ENCODE results near the gene TNFRSF25. TPM values are rescaled to one million over a fixed set of nuclear protein-coding genes. Genes with fewer than 3 reads are reported as not detected.

TNFRSF25 gene
- total RNA-seq, 4 donors from 2014 or later: 4.2 to 11.2 (median 8.8) TPM

- no peak overlapping the region for H3K27ac ChIP-seq
- TF ChIP-seq POLR2A (IDR thresholded peaks at IDR 0.05) (no peak), POLR2AphosphoS5 (IDR thresholded peaks at IDR 0.05) (no peak), EP300 (IDR thresholded peaks at IDR 0.05) (no peak), CTCF (IDR thresholded peaks at IDR 0.05) (no peak)
- H3K27me3 ChIP-seq: peaks cover 98% of the 10 kb centered on the region
- ATAC-seq: no peak
- peaks cover 0 to 26% (median 20%) of the 10 kb centered on the region in 3 donors for H3K4me1 ChIP-seq
- WGBS, 2 donors (ENCODE audit: low coverage in 1 of 2): 93 to 100% methylated on average over 2 to 3 of the region's 8 CpGs
- no peaks in the 10 kb centered on the region for H3K36me3 ChIP-seq
- no peaks in the 10 kb centered on the region for H3K9me3 ChIP-seq
- H3K4me3 ChIP-seq: no peak overlapping the region
Measured at GRCh38 chr1:6416295-6416656, 49.7 kb downstream of the TNFRSF25 start.

DNA sequence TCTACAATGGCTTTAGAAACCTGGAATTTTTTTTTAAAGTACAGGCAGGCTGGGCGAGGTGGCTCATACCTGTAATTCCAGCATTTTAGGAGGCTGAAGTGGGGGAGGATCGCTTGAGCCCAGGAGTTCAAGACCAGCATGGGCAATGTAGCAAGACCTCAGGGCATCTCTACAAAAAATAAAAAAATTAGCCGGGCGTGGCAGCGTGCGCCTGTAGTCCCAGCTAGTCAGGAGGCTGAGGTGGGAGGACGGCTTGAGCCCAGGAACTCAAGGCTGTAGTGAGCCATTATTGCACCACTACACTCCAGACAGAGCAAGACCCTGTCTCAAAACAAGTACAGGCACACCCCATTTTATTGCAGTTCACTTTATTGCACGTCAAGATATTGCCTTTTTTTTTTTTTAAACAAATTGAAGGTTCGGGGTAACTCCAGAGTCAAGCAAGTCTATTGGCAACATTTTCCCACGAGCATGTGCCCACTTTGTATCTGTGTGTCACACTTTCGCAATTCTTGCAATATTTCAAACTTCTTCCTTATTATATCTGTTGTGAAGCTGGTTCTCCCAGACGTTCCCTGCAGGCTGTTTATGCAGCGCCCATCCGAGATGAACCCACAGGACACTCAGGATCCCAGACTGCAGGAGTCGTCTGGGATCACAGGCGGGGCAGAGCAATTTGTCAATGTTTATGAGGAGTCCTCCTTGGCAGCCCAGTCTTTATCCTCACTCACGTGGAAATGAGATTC is 50.9 kb downstream of the TNFRSF25 start:
- TF ChIP-seq POLR2AphosphoS5 (IDR thresholded peaks at IDR 0.05) (no peak), CTCF (IDR thresholded peaks at IDR 0.05) (no peak), POLR2A (IDR thresholded peaks at IDR 0.05) (no peak), EP300 (IDR thresholded peaks at IDR 0.05) (no peak)
- no peak for ATAC-seq
- H3K36me3 ChIP-seq: no peaks in the 10 kb centered on the region
- H3K27ac ChIP-seq: no peak overlapping the region
- no peaks in the 10 kb centered on the region for H3K9me3 ChIP-seq
- peaks cover 96% of the 10 kb centered on the region for H3K27me3 ChIP-seq
- WGBS, 2 donors (ENCODE audit: low coverage in 1 of 2): 59 to 80% methylated on average over 9 of the region's 17 CpGs
- H3K4me3 ChIP-seq: no peak overlapping the region
- H3K4me1 ChIP-seq: peaks cover 0 to 16% (median 12%) of the 10 kb centered on the region in 3 donors

- TF ChIP-seq EP300 (IDR thresholded peaks at IDR 0.05) (no peak), POLR2A (IDR thresholded peaks at IDR 0.05) (no peak), CTCF (IDR thresholded peaks at IDR 0.05) (peak in 1 of 4 experiments; percentile 10), POLR2AphosphoS5 (IDR thresholded peaks at IDR 0.05) (no peak)
- no peaks in the 10 kb centered on the region for H3K9me3 ChIP-seq
- ATAC-seq: no peak
- no peak overlapping the region for H3K27ac ChIP-seq
- WGBS, 2 donors (ENCODE audit: low coverage in 1 of 2): 0 to 18% methylated on average over 1 to 6 of the region's 15 CpGs
- peaks cover 95% of the 10 kb centered on the region for H3K27me3 ChIP-seq
- H3K36me3 ChIP-seq: no peaks in the 10 kb centered on the region
- no peak overlapping the region for H3K4me3 ChIP-seq
- H3K4me1 ChIP-seq: peaks cover 0 to 10% (median 6%) of the 10 kb centered on the region in 3 donors
Measured at GRCh38 chr1:6414443-6414844, 51.5 kb downstream of the TNFRSF25 start.

DNA sequence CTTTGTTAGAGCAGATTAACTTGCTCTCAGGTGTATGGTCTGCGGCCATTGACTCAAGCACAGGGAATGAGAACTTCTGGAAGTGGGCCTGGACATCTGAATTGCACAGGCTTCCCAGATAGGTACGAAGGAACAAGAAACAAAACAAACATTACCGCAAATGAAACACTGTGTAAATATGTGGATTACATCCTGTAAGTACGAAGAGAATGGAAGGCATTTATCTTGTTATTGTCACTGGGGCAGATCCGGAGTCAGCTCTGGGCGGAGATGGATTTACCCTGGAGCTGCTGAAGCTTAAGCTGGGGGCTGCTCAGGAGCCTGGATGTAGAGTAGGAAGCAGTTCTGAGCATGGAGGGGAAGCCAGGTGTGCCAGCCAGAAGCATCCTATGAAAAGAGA is 53.1 kb downstream of the TNFRSF25 start:
- no peak for ATAC-seq
- Histone ChIP-seq H3K27me3 (peaks cover 88% of the 10 kb centered on the region), H3K4me1 (no peaks in the 10 kb centered on the region), H3K4me3 (no peak overlapping the region), H3K9me3 (no peaks in the 10 kb centered on the region), H3K27ac (no peak overlapping the region), H3K36me3 (no peaks in the 10 kb centered on the region)
- no peak for TF ChIP-seq EP300 (IDR thresholded peaks at IDR 0.05)
- TF ChIP-seq POLR2AphosphoS5 (IDR thresholded peaks at IDR 0.05): no peak
- TF ChIP-seq CTCF (IDR thresholded peaks at IDR 0.05): no peak
- TF ChIP-seq POLR2A (IDR thresholded peaks at IDR 0.05): no peak
- 27 to 59% methylated on average over 2 to 5 of the region's 6 CpGs for WGBS, 2 donors (ENCODE audit: low coverage in 1 of 2)

Small RNAs within 50 kb of the gene (small RNA-seq; reads per million reads assigned to genes)
- 0 reads per million in 4 donors for gene MIR4252

Other genes starting within 250 kb of the TNFRSF25 start
- gene ICMT, start 230.2 kb downstream of the TNFRSF25 start, total RNA-seq: 10 to 100 TPM; 53.4 to 91.3 (median 85.0) TPM
- gene HES3, start 222.0 kb downstream of the TNFRSF25 start, total RNA-seq: not detected
- gene GPR153, start 205.1 kb downstream of the TNFRSF25 start, total RNA-seq: 1 to 10 TPM; 2.6 to 8.9 (median 6.2) TPM
- gene ACOT7, start 72.4 kb downstream of the TNFRSF25 start, total RNA-seq: 10 to 100 TPM; 22.3 to 32.5 (median 25.0) TPM
- 1 to 10 TPM in 1 of 4 donors, not detected in 3; 7.3 TPM for gene HES2, start 46.3 kb downstream of the TNFRSF25 start, total RNA-seq
- under 1 TPM in 3 of 4 donors, not detected in 1; 0.47 to 0.92 (median 0.81) TPM for gene ESPN, start 41.4 kb downstream of the TNFRSF25 start, total RNA-seq
- 10 to 100 TPM in 3 of 4 donors, 1 to 10 TPM in 1; 8.6 to 14.0 (median 11.4) TPM for gene PLEKHG5, start 25.5 kb upstream of the TNFRSF25 start, total RNA-seq
- gene NOL9, start 88.3 kb upstream of the TNFRSF25 start, total RNA-seq: 10 to 100 TPM; 21.2 to 32.2 (median 25.7) TPM
- not detected for gene TAS1R1, start 89.1 kb upstream of the TNFRSF25 start, total RNA-seq
- 10 to 100 TPM; 12.7 to 17.7 (median 14.1) TPM for gene ZBTB48, start 113.8 kb upstream of the TNFRSF25 start, total RNA-seq
- 100 to 1,000 TPM in 2 of 4 donors, 10 to 100 TPM in 2; 83.6 to 131 (median 101) TPM for gene KLHL21, start 136.7 kb upstream of the TNFRSF25 start, total RNA-seq
- 10 to 100 TPM; 19.8 to 22.8 (median 20.5) TPM for gene PHF13, start 147.6 kb upstream of the TNFRSF25 start, total RNA-seq
- gene THAP3, start 158.7 kb upstream of the TNFRSF25 start, total RNA-seq: 10 to 100 TPM; 16.3 to 36.9 (median 27.7) TPM
- gene DNAJC11, start 235.6 kb upstream of the TNFRSF25 start, total RNA-seq: 10 to 100 TPM; 20.9 to 51.7 (median 30.8) TPM